ENCODE data around the gene ERC2. TPM values are rescaled to one million over a fixed set of nuclear protein-coding genes. Genes with fewer than 3 reads are reported as not detected.

The ERC2 gene
- total RNA-seq, 6 donors from 2014 or later: 0.67 to 14.7 (median 1.3) TPM

DNA sequence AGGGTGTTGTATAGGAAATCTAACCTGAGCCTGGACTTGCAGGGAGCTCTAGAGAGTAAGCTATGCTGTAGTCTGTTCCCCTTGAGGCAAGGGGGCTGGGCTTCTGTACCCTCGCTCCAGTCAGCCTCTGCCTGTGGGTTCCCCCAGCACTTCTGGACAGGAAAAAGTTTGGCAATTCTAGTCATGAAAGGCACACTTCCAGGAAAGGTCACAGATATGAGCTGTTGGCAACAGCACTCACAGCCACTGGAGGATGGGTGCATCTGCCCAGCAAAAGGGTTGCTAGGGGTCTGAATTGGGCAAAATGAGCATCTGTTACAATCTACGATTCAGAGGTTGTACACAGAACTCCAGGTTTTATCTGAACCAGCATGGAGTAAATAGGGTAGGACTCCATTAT is 281.2 kb downstream of the ERC2 start:
- Histone ChIP-seq H3K4me1 (no peaks in the 10 kb centered on the region), H3K36me3 (no peaks in the 10 kb centered on the region), H3K27me3 (no peaks in the 10 kb centered on the region), H3K9me3 (no peaks in the 10 kb centered on the region), H3K4me3 (no peak overlapping the region), H3K27ac (no peak overlapping the region)
- ATAC-seq (ENCODE audit: low FRiP score in 2 of 2): no peak
- 72 to 82% methylated on average over 2 of the region's 2 CpGs for WGBS, 2 donors
- TF ChIP-seq POLR2A (IDR thresholded peaks at IDR 0.05) (no peak), POLR2AphosphoS5 (IDR thresholded peaks at IDR 0.05) (no peak), EP300 (IDR thresholded peaks at IDR 0.05) (no peak)
- TF ChIP-seq, protein P1, sequence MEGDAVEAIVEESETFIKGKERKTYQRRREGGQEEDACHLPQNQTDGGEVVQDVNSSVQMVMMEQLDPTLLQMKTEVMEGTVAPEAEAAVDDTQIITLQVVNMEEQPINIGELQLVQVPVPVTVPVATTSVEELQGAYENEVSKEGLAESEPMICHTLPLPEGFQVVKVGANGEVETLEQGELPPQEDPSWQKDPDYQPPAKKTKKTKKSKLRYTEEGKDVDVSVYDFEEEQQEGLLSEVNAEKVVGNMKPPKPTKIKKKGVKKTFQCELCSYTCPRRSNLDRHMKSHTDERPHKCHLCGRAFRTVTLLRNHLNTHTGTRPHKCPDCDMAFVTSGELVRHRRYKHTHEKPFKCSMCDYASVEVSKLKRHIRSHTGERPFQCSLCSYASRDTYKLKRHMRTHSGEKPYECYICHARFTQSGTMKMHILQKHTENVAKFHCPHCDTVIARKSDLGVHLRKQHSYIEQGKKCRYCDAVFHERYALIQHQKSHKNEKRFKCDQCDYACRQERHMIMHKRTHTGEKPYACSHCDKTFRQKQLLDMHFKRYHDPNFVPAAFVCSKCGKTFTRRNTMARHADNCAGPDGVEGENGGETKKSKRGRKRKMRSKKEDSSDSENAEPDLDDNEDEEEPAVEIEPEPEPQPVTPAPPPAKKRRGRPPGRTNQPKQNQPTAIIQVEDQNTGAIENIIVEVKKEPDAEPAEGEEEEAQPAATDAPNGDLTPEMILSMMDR (IDR thresholded peaks at IDR 0.05): no peak
- no peak for DNase-seq

- 95 to 100% methylated on average over 1 of the region's 1 CpG for WGBS, 2 donors
- no peak for DNase-seq
Measured at GRCh38 chr3:56185827-56186226, 282.4 kb downstream of the ERC2 start.

DNA sequence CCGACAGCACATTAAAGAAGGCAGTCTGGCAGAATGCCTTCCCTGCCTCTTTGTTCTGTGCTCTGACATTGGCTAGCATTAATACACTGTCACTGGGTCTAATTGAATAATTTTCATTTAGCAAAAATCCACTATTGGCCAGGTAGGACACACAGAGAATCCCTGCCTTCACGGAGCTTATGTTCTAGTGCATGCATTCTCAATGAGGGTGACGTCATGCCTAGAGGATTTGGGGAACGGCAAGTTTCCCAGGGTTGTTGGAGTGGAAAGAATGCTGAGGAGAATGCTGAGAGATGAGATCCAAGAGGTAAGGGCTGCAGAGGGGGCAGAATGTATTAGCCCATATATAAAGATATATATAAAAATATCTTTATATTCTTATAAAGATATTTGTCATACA is 284.7 kb downstream of the ERC2 start:
- WGBS, 2 donors: 62 to 63% methylated on average over 4 of the region's 4 CpGs
- H3K4me1 ChIP-seq: no peaks in the 10 kb centered on the region
- ATAC-seq (ENCODE audit: low FRiP score in 2 of 2) (no peak), DNase-seq (no peak)
- H3K4me3 ChIP-seq: no peak overlapping the region
- H3K36me3 ChIP-seq: no peaks in the 10 kb centered on the region
- H3K27me3 ChIP-seq: no peaks in the 10 kb centered on the region
- no peaks in the 10 kb centered on the region for H3K9me3 ChIP-seq
- TF ChIP-seq POLR2AphosphoS5 (IDR thresholded peaks at IDR 0.05): no peak
- no peak for TF ChIP-seq EP300 (IDR thresholded peaks at IDR 0.05)
- TF ChIP-seq, protein P1 (IDR thresholded peaks at IDR 0.05): no peak
- no peak for TF ChIP-seq POLR2A (IDR thresholded peaks at IDR 0.05)
- H3K27ac ChIP-seq: no peak overlapping the region

More at GRCh38 chr3:56185827-56186226, 282.4 kb downstream of the ERC2 start:
- Histone ChIP-seq H3K4me3 (no peak overlapping the region), H3K4me1 (no peaks in the 10 kb centered on the region), H3K9me3 (no peaks in the 10 kb centered on the region), H3K36me3 (no peaks in the 10 kb centered on the region), H3K27ac (no peak overlapping the region), H3K27me3 (no peaks in the 10 kb centered on the region)
- TF ChIP-seq POLR2AphosphoS5 (IDR thresholded peaks at IDR 0.05) (no peak), POLR2A (IDR thresholded peaks at IDR 0.05) (no peak), EP300 (IDR thresholded peaks at IDR 0.05) (no peak)
- TF ChIP-seq, protein P1 (IDR thresholded peaks at IDR 0.05): no peak
- no peak for ATAC-seq (ENCODE audit: low FRiP score in 2 of 2)

DNA sequence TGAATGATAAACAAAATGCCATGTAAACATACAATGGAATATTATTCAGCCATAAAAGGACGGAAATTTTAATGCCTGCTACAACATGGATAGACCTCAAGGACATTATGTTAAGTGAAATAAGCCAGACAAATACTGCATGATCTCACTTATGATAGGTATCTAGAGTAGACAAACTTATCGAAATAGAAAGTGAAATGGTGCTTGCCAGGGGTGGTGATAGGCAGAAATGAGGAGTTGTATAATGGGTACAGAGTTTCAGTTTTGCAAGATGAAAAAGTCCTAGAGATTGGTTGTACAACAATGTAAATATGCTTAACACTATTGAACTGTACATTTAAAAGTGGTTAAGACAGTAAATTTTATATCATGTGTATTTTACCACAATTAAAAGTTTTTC is 287.8 kb downstream of the ERC2 start:
- no peak for TF ChIP-seq EP300 (IDR thresholded peaks at IDR 0.05)
- ATAC-seq (ENCODE audit: low FRiP score in 2 of 2) (no peak), DNase-seq (no peak)
- Histone ChIP-seq H3K27me3 (no peaks in the 10 kb centered on the region), H3K9me3 (no peaks in the 10 kb centered on the region), H3K36me3 (no peaks in the 10 kb centered on the region), H3K4me1 (no peaks in the 10 kb centered on the region), H3K27ac (no peak overlapping the region), H3K4me3 (no peak overlapping the region)
- WGBS, 2 donors: 70 to 84% methylated on average over 2 of the region's 2 CpGs

- no peaks in the 10 kb centered on the region for H3K36me3 ChIP-seq
- no peaks in the 10 kb centered on the region for H3K27me3 ChIP-seq
- WGBS, 2 donors: 79 to 81% methylated on average over 7 of the region's 7 CpGs
- H3K9me3 ChIP-seq: no peaks in the 10 kb centered on the region
- H3K4me1 ChIP-seq: no peaks in the 10 kb centered on the region
- ATAC-seq (ENCODE audit: low FRiP score in 2 of 2) (no peak), DNase-seq (no peak)
- no peak for TF ChIP-seq POLR2A (IDR thresholded peaks at IDR 0.05)
- TF ChIP-seq, protein P1 (IDR thresholded peaks at IDR 0.05): no peak
- TF ChIP-seq EP300 (IDR thresholded peaks at IDR 0.05): no peak
- no peak for TF ChIP-seq POLR2AphosphoS5 (IDR thresholded peaks at IDR 0.05)
- H3K4me3 ChIP-seq: no peak overlapping the region
- no peak overlapping the region for H3K27ac ChIP-seq
Measured at GRCh38 chr3:56173601-56174000, 294.7 kb downstream of the ERC2 start.

Measured in upper lobe of left lung (tissue), 6 donors.